HUES64 (cell line): ENCODE data around the gene CDC42BPG.

ENCODE experiments used
- H3K27ac ChIP-seq: 2 replicates; pipeline ENCODE4 v1.7.0; 2013; ENCODE audit warnings: low read depth, low read length, inconsistent platforms
- H3K27me3 ChIP-seq: 2 replicates; pipeline ENCODE4 v1.6.1; 2013; ENCODE audit warnings: mild to moderate bottlenecking, low read length; ENCODE audit not compliant: insufficient read depth
- H3K36me3 ChIP-seq: 2 replicates; pipeline ENCODE4 v1.6.1; 2013; ENCODE audit warnings: mild to moderate bottlenecking, low read length; ENCODE audit not compliant: insufficient read depth
- H3K4me1 ChIP-seq: 2 replicates; pipeline ENCODE4 v1.6.1; 2013; ENCODE audit warnings: mild to moderate bottlenecking, low read length, moderate library complexity; ENCODE audit not compliant: insufficient read depth
- H3K4me3 ChIP-seq: 2 replicates; pipeline ENCODE4 v1.5.1; 2013; ENCODE audit warnings: mild to moderate bottlenecking, low read length, moderate library complexity
- H3K9ac ChIP-seq: 2 replicates; pipeline ENCODE4 v1.6.1; 2013; ENCODE audit warnings: mild to moderate bottlenecking, low read depth, low read length
- H3K9me3 ChIP-seq: 2 replicates; pipeline ENCODE4 v1.6.1; 2013; ENCODE audit warnings: low read depth, low read length; ENCODE audit not compliant: insufficient read depth
- WGBS: fragments of 150-250, 120-280 bp; methylation state at CpG from one replicate; pipeline ENCODE4 v1.1.7; 2013; ENCODE audit warnings: missing lambda C conversion rate; 5-methylcytosine and 5-hydroxymethylcytosine counted together

Gene CDC42BPG

DNA sequence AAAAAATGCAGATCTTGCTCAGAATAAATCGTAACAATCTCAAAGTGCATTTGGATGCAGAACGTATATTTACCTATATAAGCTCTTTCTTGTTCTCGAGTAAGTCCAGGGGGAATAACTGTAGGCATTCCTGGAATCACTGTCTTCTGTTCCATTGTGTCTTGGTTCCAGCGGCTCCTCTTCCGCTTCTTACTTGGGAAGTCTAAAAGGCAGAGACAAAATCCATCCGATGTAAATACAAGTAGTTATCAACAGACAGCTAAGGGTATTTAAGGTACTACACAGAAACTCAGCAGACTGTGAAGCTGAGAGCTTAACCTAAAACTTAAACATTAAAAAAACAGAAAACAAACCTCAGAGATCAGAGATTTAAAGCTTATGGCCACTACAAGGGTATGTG lies 68.0 kb downstream of the CDC42BPG start:
- WGBS, result 95% methylated on average over 6 of the region's 6 CpGs
- H3K4me3 ChIP-seq, result peak overlapping the region; percentile 99
- H3K9me3 ChIP-seq, result no peaks in the 10 kb centered on the region
- peaks cover 17% of the 10 kb centered on the region; the same call in 1 of the 2 replicates for H3K4me1 ChIP-seq
- peak overlapping the region; percentile 82; the same call in 1 of the 2 replicates for H3K9ac ChIP-seq
- H3K36me3 ChIP-seq, result peaks cover 61% of the 10 kb centered on the region
- H3K27me3 ChIP-seq, result no peaks in the 10 kb centered on the region
- no peak overlapping the region; the same call in 1 of the 2 replicates for H3K27ac ChIP-seq

DNA sequence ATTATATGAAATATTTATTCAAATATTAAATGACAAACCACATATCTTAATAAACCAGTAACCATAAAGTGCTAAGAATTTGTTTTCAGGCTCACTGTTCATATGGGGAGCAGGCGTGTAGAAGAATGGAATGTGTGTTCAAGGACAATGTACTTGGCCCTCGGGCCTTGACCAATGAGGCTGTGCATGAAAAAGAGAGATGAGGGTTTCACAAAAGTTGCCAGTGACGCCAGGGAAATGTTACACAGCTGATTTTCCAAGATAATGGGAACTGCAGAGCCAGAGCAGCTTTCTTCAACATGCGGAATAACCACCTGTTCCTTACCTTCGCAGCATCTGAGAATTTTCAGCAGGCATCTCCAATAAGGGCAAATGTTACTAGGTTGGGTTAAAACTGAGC lies 70.3 kb downstream of the CDC42BPG start:
- no peaks in the 10 kb centered on the region for H3K27me3 ChIP-seq
- no peaks in the 10 kb centered on the region for H3K9me3 ChIP-seq
- H3K9ac ChIP-seq, result no peak overlapping the region
- no peak overlapping the region for H3K27ac ChIP-seq
- H3K4me3 ChIP-seq, result no peak overlapping the region
- peaks cover 14% of the 10 kb centered on the region; the same call in 1 of the 2 replicates for H3K4me1 ChIP-seq
- 93% methylated on average over 5 of the region's 5 CpGs for WGBS
- peaks cover 84% of the 10 kb centered on the region for H3K36me3 ChIP-seq
